OCI-LY1 (cell line): ENCODE data around the gene PLEKHM3.

Experiments
- H2AFZ ChIP-seq: fragments of 200-600 bp; sonication (generic), shearing (Covaris generic); 2 replicates; pipeline ENCODE4 v1.6.0; 2014; ENCODE audit warnings: antibody characterized with exemption, mild to moderate bottlenecking, low read length
- H3F3A ChIP-seq: fragments of 200-600 bp; sonication (generic), shearing (Covaris generic); 2 replicates; pipeline ENCODE4 v1.6.0; 2014; ENCODE audit warnings: mild to moderate bottlenecking, antibody characterized with exemption, low read length, moderate library complexity; ENCODE audit not compliant: insufficient read depth
- H3K27ac ChIP-seq: fragments of 200-600 bp; sonication (generic); 2 replicates; pipeline ENCODE4 v1.5.1; 2014; ENCODE audit warnings: low read length, mixed run types, mild to moderate bottlenecking, low read depth; ENCODE audit not compliant: poor library complexity, severe bottlenecking
- H3K27me3 ChIP-seq: fragments of 200-600 bp; sonication (generic); 2 replicates; pipeline ENCODE4 v1.6.0; 2014; ENCODE audit warnings: antibody characterized with exemption, mild to moderate bottlenecking, low read length, moderate library complexity; ENCODE audit not compliant: insufficient read depth
- H3K36me3 ChIP-seq: fragments of 200-600 bp; sonication (generic); 2 replicates; pipeline ENCODE4 v1.6.1; 2014; ENCODE audit warnings: mild to moderate bottlenecking, antibody characterized with exemption, low read length, moderate library complexity, mixed read lengths; ENCODE audit not compliant: insufficient read depth
- H3K4me1 ChIP-seq: fragments of 200-600 bp; sonication (generic); 2 replicates; pipeline ENCODE4 v1.5.1; 2014; ENCODE audit warnings: mild to moderate bottlenecking, low read length, moderate library complexity; ENCODE audit not compliant: insufficient read depth, severe bottlenecking
- H3K4me2 ChIP-seq: fragments of 200-600 bp; sonication (generic), shearing (Covaris generic); 2 replicates; pipeline ENCODE4 v1.6.1; 2014; ENCODE audit warnings: low read length
- H3K4me3 ChIP-seq: fragments of 200-600 bp; sonication (generic); 2 replicates; pipeline ENCODE4 v1.5.1; 2014; ENCODE audit warnings: low read length, low read depth, mild to moderate bottlenecking, mixed read lengths; ENCODE audit not compliant: poor library complexity, severe bottlenecking
- H3K79me2 ChIP-seq: fragments of 200-600 bp; shearing (Covaris generic); 2 replicates; pipeline ENCODE4 v1.6.1; 2016; ENCODE audit warnings: mixed run types, low read length, mixed read lengths; ENCODE audit not compliant: insufficient read depth
- H3K9ac ChIP-seq: fragments of 200-600 bp; sonication (generic), shearing (Covaris generic); 2 replicates; pipeline ENCODE4 v1.6.1; 2014; ENCODE audit warnings: mild to moderate bottlenecking, low read length, mixed read lengths
- H3K9me2 ChIP-seq: fragments of 200-600 bp; sonication (generic), shearing (Covaris generic); 2 replicates; pipeline ENCODE4 v1.6.1; 2014; ENCODE audit warnings: low read depth, mild to moderate bottlenecking, low read length, mixed read lengths
- H3K9me3 ChIP-seq: fragments of 200-600 bp; shearing (Covaris generic); 2 replicates; pipeline ENCODE4 v1.6.1; 2014; ENCODE audit warnings: low read length, mixed read lengths
- H4K20me1 ChIP-seq: fragments of 200-600 bp; sonication (generic), shearing (Covaris generic); 2 replicates; pipeline ENCODE4 v1.6.0; 2016; ENCODE audit warnings: mild to moderate bottlenecking, low read length; ENCODE audit not compliant: insufficient read depth
- EZH2 ChIP-seq: fragments of 200-600 bp; sonication (generic), shearing (Covaris generic); IDR thresholded peaks from 2 replicates; pipeline ENCODE4 v1.8.0; 2017; ENCODE audit warnings: borderline replicate concordance, mixed run types, mild to moderate bottlenecking, antibody characterized with exemption, low read length, moderate library complexity, mixed read lengths
- TF ChIP-seq, protein P1 (sequence below): fragments of 200-600 bp; sonication (generic), shearing (Covaris generic); IDR thresholded peaks from 2 replicates; pipeline ENCODE4 v1.5.1; 2017; ENCODE audit warnings: mild to moderate bottlenecking, antibody characterized with exemption, low read length, moderate library complexity, mixed read lengths

Gene PLEKHM3

DNA sequence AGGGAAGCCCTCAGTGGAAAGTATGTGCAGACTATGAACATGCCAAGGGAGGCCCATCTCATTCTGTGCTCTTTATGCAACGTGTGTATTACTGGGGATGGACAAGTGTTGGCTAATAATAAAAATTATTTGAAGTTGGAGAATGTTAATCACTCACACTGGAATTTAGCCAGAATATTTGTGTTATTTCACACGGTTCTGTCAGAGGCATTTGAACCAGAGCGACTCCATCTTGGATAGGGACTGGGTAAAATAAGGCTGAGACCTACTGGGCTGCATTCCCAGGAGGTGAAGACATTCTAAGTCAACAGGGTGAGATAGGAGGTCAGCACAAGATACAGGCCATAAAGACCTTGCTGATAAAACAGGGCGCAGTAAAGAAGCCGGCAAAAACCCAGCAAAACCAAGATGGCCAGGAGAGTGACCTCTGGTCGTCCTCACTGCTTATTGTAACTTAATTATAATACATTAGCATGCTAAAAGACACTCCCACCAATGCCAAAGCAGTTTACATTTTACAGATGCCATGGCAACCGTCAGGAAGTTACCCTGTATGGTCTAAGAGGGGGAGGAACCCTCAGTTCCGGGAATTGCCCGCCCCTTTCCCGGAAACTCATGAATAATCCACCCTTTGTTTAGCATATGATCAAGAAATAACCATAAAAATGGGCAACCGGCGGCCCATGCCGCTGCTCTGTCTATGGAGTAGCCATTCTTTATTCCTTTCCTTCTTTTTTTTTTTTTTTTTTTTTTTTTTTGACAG is 253.1 kb downstream of the PLEKHM3 start:
- TF ChIP-seq, protein P1, sequence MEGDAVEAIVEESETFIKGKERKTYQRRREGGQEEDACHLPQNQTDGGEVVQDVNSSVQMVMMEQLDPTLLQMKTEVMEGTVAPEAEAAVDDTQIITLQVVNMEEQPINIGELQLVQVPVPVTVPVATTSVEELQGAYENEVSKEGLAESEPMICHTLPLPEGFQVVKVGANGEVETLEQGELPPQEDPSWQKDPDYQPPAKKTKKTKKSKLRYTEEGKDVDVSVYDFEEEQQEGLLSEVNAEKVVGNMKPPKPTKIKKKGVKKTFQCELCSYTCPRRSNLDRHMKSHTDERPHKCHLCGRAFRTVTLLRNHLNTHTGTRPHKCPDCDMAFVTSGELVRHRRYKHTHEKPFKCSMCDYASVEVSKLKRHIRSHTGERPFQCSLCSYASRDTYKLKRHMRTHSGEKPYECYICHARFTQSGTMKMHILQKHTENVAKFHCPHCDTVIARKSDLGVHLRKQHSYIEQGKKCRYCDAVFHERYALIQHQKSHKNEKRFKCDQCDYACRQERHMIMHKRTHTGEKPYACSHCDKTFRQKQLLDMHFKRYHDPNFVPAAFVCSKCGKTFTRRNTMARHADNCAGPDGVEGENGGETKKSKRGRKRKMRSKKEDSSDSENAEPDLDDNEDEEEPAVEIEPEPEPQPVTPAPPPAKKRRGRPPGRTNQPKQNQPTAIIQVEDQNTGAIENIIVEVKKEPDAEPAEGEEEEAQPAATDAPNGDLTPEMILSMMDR, result no peak
- no peak for TF ChIP-seq EZH2
- Histone ChIP-seq H3K4me3 (no peak overlapping the region), H2AFZ (no peak overlapping the region), H4K20me1 (no peaks in the 10 kb centered on the region), H3K9ac (no peak overlapping the region), H3K4me1 (peaks cover 33% of the 10 kb centered on the region), H3K27ac (no peak overlapping the region), H3K4me2 (no peak overlapping the region), H3K36me3 (no peaks in the 10 kb centered on the region), H3F3A (no peaks in the 10 kb centered on the region), H3K9me2 (no peaks in the 10 kb centered on the region), H3K79me2 (no peaks in the 10 kb centered on the region), H3K27me3 (no peaks in the 10 kb centered on the region; the same call in 1 of the 2 replicates), H3K9me3 (no peaks in the 10 kb centered on the region)

DNA sequence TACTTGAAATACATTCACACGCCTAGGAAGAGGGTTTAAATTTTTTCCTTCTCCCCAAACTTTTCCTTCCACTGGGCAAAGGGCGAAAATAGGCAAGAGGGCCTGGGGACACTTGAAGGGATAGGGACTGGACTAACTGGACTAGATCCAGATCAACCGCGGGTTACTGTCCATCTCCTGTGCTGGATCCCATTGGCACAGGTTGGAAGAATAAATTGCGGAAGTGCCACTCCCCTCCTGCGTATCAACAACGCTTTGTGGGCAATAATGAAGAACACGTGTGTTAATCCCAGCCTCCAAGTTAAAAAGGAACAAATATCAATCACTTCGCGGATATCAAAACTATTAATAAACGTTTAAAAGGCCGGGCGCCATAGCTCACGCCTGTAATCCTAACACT is 253.9 kb downstream of the PLEKHM3 start:
- no peaks in the 10 kb centered on the region for H3K36me3 ChIP-seq
- H3K9me2 ChIP-seq, result no peaks in the 10 kb centered on the region
- peaks cover 41% of the 10 kb centered on the region for H3K4me1 ChIP-seq
- no peaks in the 10 kb centered on the region; the same call in 1 of the 2 replicates for H3K27me3 ChIP-seq
- H3K27ac ChIP-seq, result no peak overlapping the region
- no peak overlapping the region for H3K9ac ChIP-seq
- no peak overlapping the region for H3K4me3 ChIP-seq
- TF ChIP-seq, protein P1, result no peak
- no peak for TF ChIP-seq EZH2
- no peak overlapping the region for H2AFZ ChIP-seq
- H3F3A ChIP-seq, result no peaks in the 10 kb centered on the region
- no peaks in the 10 kb centered on the region for H3K79me2 ChIP-seq
- H4K20me1 ChIP-seq, result no peaks in the 10 kb centered on the region
- no peak overlapping the region for H3K4me2 ChIP-seq
- no peaks in the 10 kb centered on the region for H3K9me3 ChIP-seq
